ENCODE results near the gene SDC1.

The SDC1 gene

GRCh38 chr2:20184067-20184938 is 40.6 kb downstream of the SDC1 start:
- TF ChIP-seq ELF4 (IDR thresholded peaks at IDR 0.05), result no peak
- TF ChIP-seq HDGF (IDR thresholded peaks at IDR 0.05; ENCODE audit: borderline replicate concordance), result no peak
- no peak for TF ChIP-seq NFRKB (IDR thresholded peaks at IDR 0.05)
- no peak for TF ChIP-seq FOXA1 (IDR thresholded peaks at IDR 0.05)
- no peak for TF ChIP-seq CTBP1 (IDR thresholded peaks at IDR 0.05; ENCODE audit: borderline replicate concordance)
- TF ChIP-seq ARNT (IDR thresholded peaks at IDR 0.05), result no peak
- no peak for TF ChIP-seq PKNOX1 (IDR thresholded peaks at IDR 0.05)
- no peak for TF ChIP-seq TARDBP (IDR thresholded peaks at IDR 0.05)
- TF ChIP-seq SP1 (IDR thresholded peaks at IDR 0.05), result no peak
- no peak for TF ChIP-seq FOXK2 (IDR thresholded peaks at IDR 0.05)
- TF ChIP-seq SUZ12 (IDR thresholded peaks at IDR 0.05), result no peak
- TF ChIP-seq FOXM1 (IDR thresholded peaks at IDR 0.05; ENCODE audit: borderline replicate concordance), result no peak
- no peak for TF ChIP-seq ZNF384 (IDR thresholded peaks at IDR 0.05)
- TF ChIP-seq L3MBTL2 (conservative IDR thresholded peaks at IDR 0.05), result no peak
- TF ChIP-seq LEF1 (IDR thresholded peaks at IDR 0.05; ENCODE audit: borderline replicate concordance), result no peak
- no peak for TF ChIP-seq BHLHE40 (IDR thresholded peaks at IDR 0.05; ENCODE audit: borderline replicate concordance)
- no peak for DNase-seq (ENCODE audit: extremely low spot score)
- ChIA-PET CTCF (interaction anchor here (0.7 kb wide), 1 partner anchor 66 kb away, joined by 3 read pairs; no protein-coding TSS in a partner anchor), POLR2A (no interaction called here)

- CTCF ChIA-PET, result no interaction called here
- POLR2A ChIA-PET, result no interaction called here
- no peak for TF ChIP-seq L3MBTL2 (conservative IDR thresholded peaks at IDR 0.05)
- TF ChIP-seq BHLHE40 (IDR thresholded peaks at IDR 0.05; ENCODE audit: borderline replicate concordance), result no peak
- TF ChIP-seq TARDBP (IDR thresholded peaks at IDR 0.05), result no peak
- no peak for TF ChIP-seq FOXM1 (IDR thresholded peaks at IDR 0.05; ENCODE audit: borderline replicate concordance)
- no peak for TF ChIP-seq CTBP1 (IDR thresholded peaks at IDR 0.05; ENCODE audit: borderline replicate concordance)
- TF ChIP-seq FOXA1 (IDR thresholded peaks at IDR 0.05), result no peak
- TF ChIP-seq ZNF384 (IDR thresholded peaks at IDR 0.05), result no peak
- TF ChIP-seq PKNOX1 (IDR thresholded peaks at IDR 0.05), result no peak
- no peak for TF ChIP-seq ELF4 (IDR thresholded peaks at IDR 0.05)
- TF ChIP-seq HDGF (IDR thresholded peaks at IDR 0.05; ENCODE audit: borderline replicate concordance), result no peak
- no peak for TF ChIP-seq NFRKB (IDR thresholded peaks at IDR 0.05)
- TF ChIP-seq SP1 (IDR thresholded peaks at IDR 0.05), result no peak
- no peak for TF ChIP-seq FOXK2 (IDR thresholded peaks at IDR 0.05)
- TF ChIP-seq LEF1 (IDR thresholded peaks at IDR 0.05; ENCODE audit: borderline replicate concordance), result no peak
- TF ChIP-seq ARNT (IDR thresholded peaks at IDR 0.05), result no peak
- TF ChIP-seq SUZ12 (IDR thresholded peaks at IDR 0.05), result no peak
- no peak for DNase-seq (ENCODE audit: extremely low spot score)
These were observed 41.6 kb downstream of the SDC1 start for GRCh38 chr2:20183373-20183772.

- TF ChIP-seq PKNOX1 (IDR thresholded peaks at IDR 0.05) (no peak), CTBP1 (IDR thresholded peaks at IDR 0.05; ENCODE audit: borderline replicate concordance) (no peak), ZNF384 (IDR thresholded peaks at IDR 0.05) (no peak), NFRKB (IDR thresholded peaks at IDR 0.05) (no peak), ARNT (IDR thresholded peaks at IDR 0.05) (no peak), FOXK2 (IDR thresholded peaks at IDR 0.05) (no peak), L3MBTL2 (conservative IDR thresholded peaks at IDR 0.05) (no peak), FOXA1 (IDR thresholded peaks at IDR 0.05) (no peak), ELF4 (IDR thresholded peaks at IDR 0.05) (no peak), BHLHE40 (IDR thresholded peaks at IDR 0.05; ENCODE audit: borderline replicate concordance) (no peak), SUZ12 (IDR thresholded peaks at IDR 0.05) (no peak), TARDBP (IDR thresholded peaks at IDR 0.05) (no peak), LEF1 (IDR thresholded peaks at IDR 0.05; ENCODE audit: borderline replicate concordance) (no peak), HDGF (IDR thresholded peaks at IDR 0.05; ENCODE audit: borderline replicate concordance) (no peak), FOXM1 (IDR thresholded peaks at IDR 0.05; ENCODE audit: borderline replicate concordance) (no peak), SP1 (IDR thresholded peaks at IDR 0.05) (no peak)
- ChIA-PET POLR2A (no interaction called here), CTCF (no interaction called here)
- DNase-seq (ENCODE audit: extremely low spot score), result no peak
These were observed 42.5 kb downstream of the SDC1 start for GRCh38 chr2:20182241-20182931.

- TF ChIP-seq SUZ12 (IDR thresholded peaks at IDR 0.05) (no peak), HDGF (IDR thresholded peaks at IDR 0.05; ENCODE audit: borderline replicate concordance) (no peak), SP1 (IDR thresholded peaks at IDR 0.05) (no peak), NFRKB (IDR thresholded peaks at IDR 0.05) (no peak), ELF4 (IDR thresholded peaks at IDR 0.05) (no peak), CTBP1 (IDR thresholded peaks at IDR 0.05; ENCODE audit: borderline replicate concordance) (no peak), TARDBP (IDR thresholded peaks at IDR 0.05) (no peak), FOXK2 (IDR thresholded peaks at IDR 0.05) (no peak), FOXA1 (IDR thresholded peaks at IDR 0.05) (no peak), FOXM1 (IDR thresholded peaks at IDR 0.05; ENCODE audit: borderline replicate concordance) (no peak), BHLHE40 (IDR thresholded peaks at IDR 0.05; ENCODE audit: borderline replicate concordance) (no peak), L3MBTL2 (conservative IDR thresholded peaks at IDR 0.05) (no peak), PKNOX1 (IDR thresholded peaks at IDR 0.05) (no peak), ZNF384 (IDR thresholded peaks at IDR 0.05) (no peak), ARNT (IDR thresholded peaks at IDR 0.05) (no peak), LEF1 (IDR thresholded peaks at IDR 0.05; ENCODE audit: borderline replicate concordance) (no peak)
- no peak for DNase-seq (ENCODE audit: extremely low spot score)
- POLR2A ChIA-PET, result no interaction called here
- CTCF ChIA-PET, result no interaction called here
These were observed 43.2 kb downstream of the SDC1 start for GRCh38 chr2:20181761-20182160.

Measured in HEK293T (cell line).